ENCODE data around the gene ERLIN1.
"Not testable (repeated sequence)": the region's sequence is repeated elsewhere in the genome, so short reads cannot be mapped to it uniquely, and the experiment has no call there.

Gene ERLIN1

GRCh38 chr10:100133801-100134200, 52.0 kb downstream of the ERLIN1 start:
- DNase-seq (ENCODE audit: low read depth in 3 of 3): no peak

- no peak for DNase-seq (ENCODE audit: low read depth in 3 of 3)
Measured at GRCh38 chr10:100132427-100132826, 53.4 kb downstream of the ERLIN1 start.

- no peak for DNase-seq (ENCODE audit: low read depth in 3 of 3)
Measured at GRCh38 chr10:100131571-100131970, 54.3 kb downstream of the ERLIN1 start.

- no peak for DNase-seq (ENCODE audit: low read depth in 3 of 3)
Measured at GRCh38 chr10:100130831-100131230, 55.0 kb downstream of the ERLIN1 start.

GRCh38 chr10:100129424-100129823, 56.4 kb downstream of the ERLIN1 start:
- DNase-seq (ENCODE audit: low read depth in 3 of 3): no peak

GRCh38 chr10:100128951-100129350, 56.9 kb downstream of the ERLIN1 start:
- DNase-seq (ENCODE audit: low read depth in 3 of 3): no peak

- not testable (repeated sequence) for DNase-seq (ENCODE audit: low read depth in 3 of 3)
Measured at GRCh38 chr10:100125335-100125734, 60.5 kb downstream of the ERLIN1 start.

- DNase-seq (ENCODE audit: low read depth in 3 of 3): no peak
Measured at GRCh38 chr10:100124097-100124496, 61.7 kb downstream of the ERLIN1 start.

- DNase-seq (ENCODE audit: low read depth in 3 of 3): no peak
Measured at GRCh38 chr10:100122780-100123179, 63.0 kb downstream of the ERLIN1 start.

- DNase-seq (ENCODE audit: low read depth in 3 of 3): no peak
Measured at GRCh38 chr10:100120550-100120949, 65.3 kb downstream of the ERLIN1 start.

GRCh38 chr10:100119726-100120125, 66.1 kb downstream of the ERLIN1 start:
- no peak for DNase-seq (ENCODE audit: low read depth in 3 of 3)

GRCh38 chr10:100114976-100115770, 70.7 kb downstream of the ERLIN1 start:
- DNase-seq (ENCODE audit: low read depth in 3 of 3): no peak

- DNase-seq (ENCODE audit: low read depth in 3 of 3): no peak
Measured at GRCh38 chr10:100114460-100114859, 71.4 kb downstream of the ERLIN1 start.

GRCh38 chr10:100109670-100110069, 76.2 kb downstream of the ERLIN1 start:
- no peak for DNase-seq (ENCODE audit: low read depth in 3 of 3)

- DNase-seq (ENCODE audit: low read depth in 3 of 3): no peak
Measured at GRCh38 chr10:100106865-100107264, 79.0 kb downstream of the ERLIN1 start.

GRCh38 chr10:100104300-100104699, 81.5 kb downstream of the ERLIN1 start:
- no peak for DNase-seq (ENCODE audit: low read depth in 3 of 3)

GRCh38 chr10:100103581-100103980, 82.2 kb downstream of the ERLIN1 start:
- DNase-seq (ENCODE audit: low read depth in 3 of 3): no peak

- DNase-seq (ENCODE audit: low read depth in 3 of 3): no peak
Measured at GRCh38 chr10:100101192-100102076, 84.4 kb downstream of the ERLIN1 start.

- DNase-seq (ENCODE audit: low read depth in 3 of 3): no peak
Measured at GRCh38 chr10:100100651-100101184, 85.1 kb downstream of the ERLIN1 start.
